ENCODE results near the gene GAL. TPM values are rescaled to one million over a fixed set of nuclear protein-coding genes. Genes with fewer than 3 reads are reported as not detected.

Gene GAL
- total and polyA plus RNA-seq, 3 donors from 2014 or later, result 1.1 to 1.3 TPM; not detected in 1

- DNase-seq, result peak; percentile 92
These were observed 25.0 kb upstream of the GAL start for GRCh38 chr11:68659158-68659921.

GRCh38 chr11:68660066-68660810, 24.1 kb upstream of the GAL start:
- no peak for DNase-seq
- no peaks in the 10 kb centered on the region for H3K27me3 ChIP-seq
- TF ChIP-seq CTCF (IDR thresholded peaks at IDR 0.05) (no peak), POLR2A (IDR thresholded peaks at IDR 0.05) (no peak)
- intact Hi-C loops (cut with DNase I; ENCODE audit: low total_unique reads), result no loop called here
- H3K9me3 ChIP-seq, result no peaks in the 10 kb centered on the region
- H3K36me3 ChIP-seq (ENCODE audit: low read depth, missing control alignments), result no peaks in the 10 kb centered on the region
- H3K4me3 ChIP-seq, result no peak overlapping the region
- peaks cover 11% of the 10 kb centered on the region for H3K4me1 ChIP-seq
- no peak overlapping the region for H3K27ac ChIP-seq
- WGBS, 2 donors, result 94 to 98% methylated on average over 15 to 18 of the region's 18 CpGs

More at GRCh38 chr11:68659158-68659921, 25.0 kb upstream of the GAL start:
- no peaks in the 10 kb centered on the region for H3K36me3 ChIP-seq (ENCODE audit: low read depth, missing control alignments)
- H3K9me3 ChIP-seq, result no peaks in the 10 kb centered on the region
- intact Hi-C loops (cut with DNase I; ENCODE audit: low total_unique reads), result no loop called here
- 53 to 58% methylated on average over 16 to 22 of the region's 22 CpGs for WGBS, 2 donors
- no peaks in the 10 kb centered on the region for H3K27me3 ChIP-seq
- H3K4me1 ChIP-seq, result peaks cover 11% of the 10 kb centered on the region
- no peak overlapping the region for H3K4me3 ChIP-seq
- H3K27ac ChIP-seq, result peak overlapping the region; percentile 31 to 41
- TF ChIP-seq POLR2A (IDR thresholded peaks at IDR 0.05) (no peak), CTCF (IDR thresholded peaks at IDR 0.05) (no peak)

GRCh38 chr11:68661014-68661413, 23.3 kb upstream of the GAL start:
- no peak for DNase-seq
- no peaks in the 10 kb centered on the region for H3K36me3 ChIP-seq (ENCODE audit: low read depth, missing control alignments)
- H3K27ac ChIP-seq, result no peak overlapping the region
- no peaks in the 10 kb centered on the region for H3K9me3 ChIP-seq
- intact Hi-C loops (cut with DNase I; ENCODE audit: low total_unique reads), result no loop called here
- H3K27me3 ChIP-seq, result no peaks in the 10 kb centered on the region
- TF ChIP-seq POLR2A (IDR thresholded peaks at IDR 0.05), result no peak
- TF ChIP-seq CTCF (IDR thresholded peaks at IDR 0.05), result no peak
- H3K4me1 ChIP-seq, result peaks cover 11% of the 10 kb centered on the region
- no peak overlapping the region for H3K4me3 ChIP-seq
- WGBS, 2 donors, result 81 to 94% methylated on average over 15 of the region's 15 CpGs

GRCh38 chr11:68661697-68662603, 22.4 kb upstream of the GAL start:
- H3K4me1 ChIP-seq, result peaks cover 11% of the 10 kb centered on the region
- intact Hi-C loops (cut with DNase I; ENCODE audit: low total_unique reads), result no loop called here
- H3K9me3 ChIP-seq, result no peaks in the 10 kb centered on the region
- no peak for DNase-seq
- WGBS, 2 donors, result 81 to 86% methylated on average over 15 to 18 of the region's 18 CpGs
- no peak overlapping the region for H3K4me3 ChIP-seq
- no peak for TF ChIP-seq POLR2A (IDR thresholded peaks at IDR 0.05)
- TF ChIP-seq CTCF (IDR thresholded peaks at IDR 0.05), result no peak
- no peak overlapping the region for H3K27ac ChIP-seq
- H3K36me3 ChIP-seq (ENCODE audit: low read depth, missing control alignments), result no peaks in the 10 kb centered on the region
- H3K27me3 ChIP-seq, result no peaks in the 10 kb centered on the region
